HepG2 (cell line): ENCODE results near the gene PLEKHD1. TPM values are rescaled to one million over a fixed set of nuclear protein-coding genes. Genes with fewer than 3 reads are reported as not detected.
"Not testable (repeated sequence)": the region's sequence is repeated elsewhere in the genome, so short reads cannot be mapped to it uniquely, and the experiment has no call there.

Experiments used
- ATAC-seq: fragments of 200-7000 bp; cut with Tn5 transposase; 3 replicates; pipeline ENCODE4 v1.9.1; 2020; ENCODE audit warnings: mild to moderate bottlenecking, moderate library complexity
- BruUV-seq: library from RNA; stranded (reverse); fragments of 400-500 nt; replicated peaks from 2 replicates; lab custom pipeline; 2021; lab: Mats Ljungman, UMichigan
- CTCF ChIA-PET: fragments of 300-600 bp; formaldehyde crosslinking; extraction: SDS; loops from one replicate; lab custom pipeline; 2021; ENCODE audit warnings: low total read pairs, inconsistent platforms, low intra/inter-chr PET ratio; lab: Yijun Ruan, JAX
- POLR2A ChIA-PET: fragments of 350-600 bp; sonication (Branson Sonifier 250); formaldehyde crosslinking; loops from one replicate; lab custom pipeline; 2020; ENCODE audit warnings: antibody characterized with exemption, inconsistent platforms; lab: Yijun Ruan, JAX
- DNase-seq: peaks from one replicate; pipeline ENCODE4 v3.0.0-alpha.2; 2015; ENCODE audit warnings: low spot score
- FAIRE-seq: peaks from 3 replicates; lab custom pipeline; 2011; peaks lifted over from hg19 to GRCh38; lab: Jason Lieb, UNC
- H2AFZ ChIP-seq: one replicate; pipeline ENCODE4 v1.6.1; 2011; ENCODE audit warnings: low read length, inconsistent platforms
- H3K27ac ChIP-seq: fragments of 300-600 bp; 3 replicates; pipeline ENCODE4 v1.8.0; 2011; ENCODE audit warnings: mixed run types, mild to moderate bottlenecking, mixed read lengths, low read length, inconsistent platforms; ENCODE audit not compliant: insufficient read depth; ENCODE audit errors: extremely low read length
- H3K27me3 ChIP-seq, 2 experiments: fragments of 200-600 bp in 1 of 2; 2 replicates in 1 of 2; 3 replicates in 1 of 2; pipeline versions ENCODE4 v1.6.0 to v1.8.0; 2011; ENCODE audit warnings: low read length in 2 of 2, mild to moderate bottlenecking in 2 of 2, moderate library complexity in 2 of 2, inconsistent platforms in 1 of 2; ENCODE audit not compliant: insufficient read depth in 2 of 2, control insufficient read depth in 1 of 2
- H3K36me3 ChIP-seq, 2 experiments: fragments of 200-600 bp in 1 of 2; replicated peaks in 1 of 2; 2 replicates in 1 of 2; 3 replicates in 1 of 2; pipeline versions ENCODE4 v1.5.1 to v1.8.0; 2011; ENCODE audit warnings: low read length in 2 of 2, inconsistent platforms in 1 of 2; ENCODE audit not compliant: insufficient read depth in 2 of 2, control insufficient read depth in 1 of 2
- H3K4me1 ChIP-seq: 2 replicates; pipeline ENCODE4 v1.5.1; 2012; ENCODE audit warnings: low read length, inconsistent platforms; ENCODE audit not compliant: insufficient read depth
- H3K4me2 ChIP-seq: 2 replicates; pipeline ENCODE4 v1.6.0; 2011; ENCODE audit warnings: low read depth, low read length, inconsistent platforms
- H3K4me3 ChIP-seq, 3 experiments: fragments of 200-600 bp in 1 of 3; sonication (generic), shearing (Covaris generic) in 1 of 3; replicated peaks in 1 of 3; 2 replicates each; pipeline ENCODE4 v1.5.1; 2011 to 2016; ENCODE audit warnings: low read length in 3 of 3, inconsistent platforms in 2 of 3, low read depth in 2 of 3, mild to moderate bottlenecking in 2 of 3, control low read depth in 1 of 3, mixed read lengths in 1 of 3; ENCODE audit not compliant: insufficient read depth in 1 of 3
- H3K79me2 ChIP-seq: one replicate; pipeline ENCODE4 v1.6.1; 2011; ENCODE audit warnings: low read length, inconsistent platforms; ENCODE audit not compliant: insufficient read depth
- H3K9ac ChIP-seq: 2 replicates; pipeline ENCODE4 v1.6.0; 2011; ENCODE audit warnings: mild to moderate bottlenecking, low read depth, low read length, inconsistent platforms; ENCODE audit not compliant: insufficient read depth
- H3K9me3 ChIP-seq: 2 replicates; pipeline ENCODE4 v1.5.1; 2012; ENCODE audit warnings: mild to moderate bottlenecking, low read length
- H4K20me1 ChIP-seq: 2 replicates; pipeline ENCODE4 v1.6.0; 2011; ENCODE audit warnings: inconsistent platforms, mild to moderate bottlenecking, low read length, moderate library complexity; ENCODE audit not compliant: insufficient read depth
- ZNF770 ChIP-seq: sonication (generic); formaldehyde crosslinking; IDR thresholded peaks from 2 replicates; pipeline ENCODE4 v1.5.0; 2020; ENCODE audit warnings: mild to moderate bottlenecking, missing genetic modification reagents
- WGBS: methylation state at CpG from one replicate; pipeline ENCODE4 v1.1.6; 2017; ENCODE audit warnings: low lambda C conversion rate; 5-methylcytosine and 5-hydroxymethylcytosine counted together
- in situ Hi-C: cut with HindIII; loops from 2 replicates; pipeline ENCODE4 v1.10.0; 2017; ENCODE audit warnings: low pct_unique_long_range_greater_than_20kb; ENCODE audit not compliant: extremely low pct_ligation_motif_present
- intact Hi-C: fragments of 100-400 bp; cut with micrococcal nuclease; formaldehyde crosslinking; loops from one replicate; pipeline ENCODE4 v1.10.0; 2022; ENCODE audit not compliant: unreplicated experiment
- polyA plus RNA-seq, 8 experiments: library from polyadenylated mRNA; depleted of rRNA in 3 of 8; stranded (reverse) in 7 of 8; unstranded in 1 of 8; fragments of >200 nt; fragmentation: Illumina TruSeq in 4 of 8; extraction: Trizol in 4 of 8; gene quantifications; 2 replicates each; pipeline versions ENCODE4 v1.2.1 to v1.2.3, GENCODE V29; 2011 to 2016; ENCODE audit warnings: low read depth in 4 of 8, missing spikeins in 1 of 8, mixed read lengths in 1 of 8; ENCODE audit not compliant: insufficient read depth in 1 of 8
- total RNA-seq, 5 experiments: library from RNA; depleted of rRNA; stranded (reverse); fragments of >200 nt; fragmentation: Illumina TruSeq; extraction: Trizol; gene quantifications; 2 replicates each; pipeline ENCODE4 v1.2.3, GENCODE V29; 2016; ENCODE audit warnings: low read depth in 1 of 5
- TF ChIP-seq, protein P1 (sequence below): sonication (generic); formaldehyde crosslinking; IDR thresholded peaks from 2 replicates; pipeline ENCODE4 v1.5.0; 2020; ENCODE audit warnings: mild to moderate bottlenecking, missing genetic modification reagents, moderate library complexity

The PLEKHD1 gene
- total and polyA plus RNA-seq, 2 of the 13 experiments (the other 11 are each of a cell fraction or from before 2014, with no cell fraction given) = 0.01 TPM; not detected in 1

DNA sequence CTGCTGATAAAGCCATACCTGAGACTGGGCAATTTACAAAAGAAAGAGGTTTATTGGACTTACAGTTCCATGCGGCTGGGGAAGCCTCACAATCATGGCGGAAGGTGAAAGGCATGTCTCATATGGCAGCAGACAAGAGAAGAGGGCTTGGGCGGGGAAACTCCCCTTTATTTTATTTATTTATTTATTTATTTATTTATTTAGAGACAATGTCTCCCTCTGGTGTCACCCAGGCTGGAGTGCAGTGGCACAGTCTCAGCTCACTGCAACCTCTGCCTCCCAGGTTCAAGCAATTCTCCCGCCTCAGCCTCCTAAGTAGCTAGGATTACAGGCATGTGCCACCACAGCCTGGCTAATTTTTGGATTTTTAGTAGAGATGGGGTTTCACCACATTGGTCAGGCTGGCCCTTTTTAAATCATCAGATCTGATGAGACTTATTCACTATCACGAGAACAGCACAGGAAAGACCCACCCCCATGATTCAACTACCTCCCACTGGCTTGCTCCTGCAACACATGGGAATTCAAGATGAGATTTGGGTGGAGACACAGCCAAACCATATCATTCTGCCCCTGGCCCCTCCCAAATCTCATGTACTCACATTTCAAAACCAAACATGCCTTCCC, 7.6 kb upstream of the PLEKHD1 start:
- H2AFZ ChIP-seq, DNase-seq, FAIRE-seq, BruUV-seq, H3K27me3 ChIP-seq, POLR2A ChIA-PET, H3K4me1 ChIP-seq, H3K9ac ChIP-seq, H4K20me1 ChIP-seq, H3K27ac ChIP-seq, in situ Hi-C loops, H3K4me3 ChIP-seq, H3K9me3 ChIP-seq, H3K4me2 ChIP-seq, H3K36me3 ChIP-seq, H3K79me2 ChIP-seq: not testable (repeated sequence)
- peak; percentile 50 for ATAC-seq
- intact Hi-C loops = loop anchor here (5.0 kb wide), 1 partner anchor 235 kb away; no protein-coding TSS in a partner anchor
- CTCF ChIA-PET = interaction anchor here (0.7 kb wide), 1 partner anchor 234 kb away, joined by 3 read pairs; no protein-coding TSS in a partner anchor
- WGBS = 36% methylated on average over 5 of the region's 5 CpGs
- TF ChIP-seq, protein P1, sequence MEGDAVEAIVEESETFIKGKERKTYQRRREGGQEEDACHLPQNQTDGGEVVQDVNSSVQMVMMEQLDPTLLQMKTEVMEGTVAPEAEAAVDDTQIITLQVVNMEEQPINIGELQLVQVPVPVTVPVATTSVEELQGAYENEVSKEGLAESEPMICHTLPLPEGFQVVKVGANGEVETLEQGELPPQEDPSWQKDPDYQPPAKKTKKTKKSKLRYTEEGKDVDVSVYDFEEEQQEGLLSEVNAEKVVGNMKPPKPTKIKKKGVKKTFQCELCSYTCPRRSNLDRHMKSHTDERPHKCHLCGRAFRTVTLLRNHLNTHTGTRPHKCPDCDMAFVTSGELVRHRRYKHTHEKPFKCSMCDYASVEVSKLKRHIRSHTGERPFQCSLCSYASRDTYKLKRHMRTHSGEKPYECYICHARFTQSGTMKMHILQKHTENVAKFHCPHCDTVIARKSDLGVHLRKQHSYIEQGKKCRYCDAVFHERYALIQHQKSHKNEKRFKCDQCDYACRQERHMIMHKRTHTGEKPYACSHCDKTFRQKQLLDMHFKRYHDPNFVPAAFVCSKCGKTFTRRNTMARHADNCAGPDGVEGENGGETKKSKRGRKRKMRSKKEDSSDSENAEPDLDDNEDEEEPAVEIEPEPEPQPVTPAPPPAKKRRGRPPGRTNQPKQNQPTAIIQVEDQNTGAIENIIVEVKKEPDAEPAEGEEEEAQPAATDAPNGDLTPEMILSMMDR (CRISPR knock-in tag) = peak; percentile 29
- TF ChIP-seq ZNF770 (CRISPR knock-in tag) = peak; percentile 19; the same call in 1 of the 2 replicates

- H3K36me3 ChIP-seq, H3K27ac ChIP-seq, H3K9ac ChIP-seq, POLR2A ChIA-PET, DNase-seq, BruUV-seq, H2AFZ ChIP-seq, FAIRE-seq, H4K20me1 ChIP-seq, CTCF ChIA-PET, H3K79me2 ChIP-seq, H3K9me3 ChIP-seq, ATAC-seq, H3K4me3 ChIP-seq, H3K4me1 ChIP-seq, in situ Hi-C loops, H3K4me2 ChIP-seq: not testable (repeated sequence)
- H3K27me3 ChIP-seq = peaks cover 8 to 13% of the 10 kb centered on the region in 2 experiments; a peak in 4 of 5 replicates
- intact Hi-C loops = loop anchor here (5.0 kb wide), 1 partner anchor 236 kb away; no protein-coding TSS in a partner anchor
- WGBS = 0% methylated on average over 1 of the region's 2 CpGs
Measured at GRCh38 chr14:69478055-69478454, 6.5 kb upstream of the PLEKHD1 start.
